Subcutaneous abdominal adipose tissue (tissue), 5 donors: ENCODE data around the gene ARVCF.

Experiments
- H3K27ac ChIP-seq: one replicate; pipeline ENCODE4 v1.7.0; 2013; ENCODE audit warnings: low read depth, mild to moderate bottlenecking, inconsistent platforms, low read length, moderate library complexity
- H3K27me3 ChIP-seq, 5 donors: one replicate each; pipeline ENCODE4 v1.7.0; 2013; ENCODE audit warnings: low read length in 5 of 5, inconsistent platforms in 1 of 5; ENCODE audit not compliant: control insufficient read depth in 5 of 5, insufficient read depth in 4 of 5
- H3K36me3 ChIP-seq, 5 donors: one replicate each; pipeline ENCODE4 v1.7.0; 2013; ENCODE audit warnings: low read length in 5 of 5; ENCODE audit not compliant: control insufficient read depth in 5 of 5, insufficient read depth in 5 of 5
- H3K4me1 ChIP-seq, 5 donors: one replicate each; pipeline ENCODE4 v1.7.0; 2013; ENCODE audit warnings: low read length in 5 of 5, mild to moderate bottlenecking in 3 of 5, moderate library complexity in 1 of 5; ENCODE audit not compliant: control insufficient read depth in 5 of 5, insufficient read depth in 5 of 5
- H3K4me3 ChIP-seq, 5 donors: one replicate each; pipeline ENCODE4 v1.7.0; 2013; ENCODE audit warnings: low read length in 5 of 5, low read depth in 1 of 5
- H3K9ac ChIP-seq, 5 donors: one replicate each; pipeline ENCODE4 v1.7.0; 2013; ENCODE audit warnings: low read length in 5 of 5, mild to moderate bottlenecking in 4 of 5, moderate library complexity in 3 of 5
- H3K9me3 ChIP-seq, 5 donors: one replicate each; pipeline ENCODE4 v1.7.0; 2013; ENCODE audit warnings: low read length in 5 of 5; ENCODE audit not compliant: control insufficient read depth in 5 of 5
- donor health status: healthy.
- donor health status: healthy.
- donor health status: healthy.
- donor health status: healthy.
- donor health status: healthy.

ARVCF gene

GRCh38 chr22:20024225-20024624, 7.6 kb upstream of the ARVCF start:
- H3K4me3 ChIP-seq = no peak overlapping the region
- H3K4me1 ChIP-seq = peaks cover 8 to 51% (median 39%) of the 10 kb centered on the region in 5 donors
- no peaks in the 10 kb centered on the region for H3K9me3 ChIP-seq
- peaks cover 0 to 16% (median 3%) of the 10 kb centered on the region in 5 donors for H3K36me3 ChIP-seq
- H3K9ac ChIP-seq = no peak overlapping the region
- no peaks in the 10 kb centered on the region for H3K27me3 ChIP-seq
- no peak overlapping the region for H3K27ac ChIP-seq

- no peak overlapping the region for H3K27ac ChIP-seq
- peaks cover 0 to 2% (median 0%) of the 10 kb centered on the region in 5 donors for H3K27me3 ChIP-seq
- H3K36me3 ChIP-seq = peaks cover 0 to 16% (median 3%) of the 10 kb centered on the region in 5 donors
- peak overlapping the region in 1 of 5 donors; percentile 97 for H3K9ac ChIP-seq
- peaks cover 8 to 41% (median 32%) of the 10 kb centered on the region in 5 donors for H3K4me1 ChIP-seq
- no peaks in the 10 kb centered on the region for H3K9me3 ChIP-seq
- no peak overlapping the region for H3K4me3 ChIP-seq
Observed at GRCh38 chr22:20022978-20023613, 6.5 kb upstream of the ARVCF start.

GRCh38 chr22:20022231-20022977, 5.8 kb upstream of the ARVCF start:
- H3K4me1 ChIP-seq = peaks cover 8 to 43% (median 33%) of the 10 kb centered on the region in 5 donors
- peak overlapping the region; percentile 43 to 98 (median 94) for H3K9ac ChIP-seq
- no peaks in the 10 kb centered on the region for H3K9me3 ChIP-seq
- H3K4me3 ChIP-seq = peak overlapping the region; percentile 87 to 97 (median 92)
- peaks cover 0 to 4% (median 0%) of the 10 kb centered on the region in 5 donors for H3K27me3 ChIP-seq
- peaks cover 0 to 15% (median 3%) of the 10 kb centered on the region in 5 donors for H3K36me3 ChIP-seq
- H3K27ac ChIP-seq = peak overlapping the region; percentile 78

GRCh38 chr22:20021196-20022181, 4.9 kb upstream of the ARVCF start:
- Histone ChIP-seq H3K27me3 (peaks cover 0 to 4% (median 0%) of the 10 kb centered on the region in 5 donors), H3K36me3 (peaks cover 0 to 10% (median 3%) of the 10 kb centered on the region in 5 donors), H3K9me3 (no peaks in the 10 kb centered on the region), H3K4me1 (peaks cover 8 to 49% (median 39%) of the 10 kb centered on the region in 5 donors), H3K4me3 (peak overlapping the region; percentile 87 to 97 (median 92)), H3K27ac (peak overlapping the region; percentile 78), H3K9ac (peak overlapping the region; percentile 56 to 98 (median 94))

- Histone ChIP-seq H3K4me3 (peak within 1 kb of the TSS; percentile 87 to 97 (median 92)), H3K27ac (peak within 1 kb of the TSS; percentile 78), H3K36me3 (peaks cover 0 to 8% (median 3%) of the 10 kb centered on the region in 5 donors), H3K9ac (peak within 1 kb of the TSS; percentile 56 to 98 (median 94)), H3K4me1 (peaks cover 8 to 57% (median 43%) of the 10 kb centered on the region in 5 donors), H3K27me3 (peaks cover 0 to 4% (median 0%) of the 10 kb centered on the region in 5 donors), H3K9me3 (no peaks in the 10 kb centered on the region)
Observed at GRCh38 chr22:20020533-20021195, 4.0 kb upstream of the ARVCF start, which contains the start of gene TANGO2. TANGO2 (plus strand) TSS chr22:20021110; CDS start chr22:20036799, 15,689 bp downstream.

GRCh38 chr22:20019661-20020532, 3.3 kb upstream of the ARVCF start:
- Histone ChIP-seq H3K4me3 (peak overlapping the region in 4 of 5 donors; percentile 73 to 97 (median 78)), H3K4me1 (peaks cover 8 to 64% (median 48%) of the 10 kb centered on the region in 5 donors), H3K36me3 (peaks cover 0 to 8% (median 3%) of the 10 kb centered on the region in 5 donors), H3K9me3 (no peaks in the 10 kb centered on the region), H3K9ac (peak overlapping the region in 1 of 5 donors; percentile 75), H3K27ac (no peak overlapping the region), H3K27me3 (peaks cover 0 to 4% (median 0%) of the 10 kb centered on the region in 5 donors)

- Histone ChIP-seq H3K4me1 (peaks cover 9 to 58% (median 46%) of the 10 kb centered on the region in 5 donors), H3K9ac (no peak overlapping the region)
Observed at GRCh38 chr22:20018001-20018400, 1.4 kb upstream of the ARVCF start.

GRCh38 chr22:20017622-20017958, 967 bp upstream of the ARVCF start:
- Histone ChIP-seq H3K9ac (no peak overlapping the region), H3K4me3 (peak overlapping the region in 2 of 5 donors; percentile 1 to 77), H3K27ac (no peak overlapping the region), H3K4me1 (peaks cover 10 to 55% (median 46%) of the 10 kb centered on the region in 5 donors), H3K36me3 (no peaks in the 10 kb centered on the region), H3K9me3 (no peaks in the 10 kb centered on the region), H3K27me3 (peaks cover 0 to 4% (median 0%) of the 10 kb centered on the region in 5 donors)

More at GRCh38 chr22:20018001-20018400, 1.4 kb upstream of the ARVCF start:
- Histone ChIP-seq H3K9me3 (no peaks in the 10 kb centered on the region), H3K4me3 (no peak overlapping the region), H3K27me3 (peaks cover 0 to 4% (median 0%) of the 10 kb centered on the region in 5 donors), H3K27ac (no peak overlapping the region), H3K36me3 (no peaks in the 10 kb centered on the region)
